Keratinocyte (primary cell): ENCODE measurements around the gene COQ10B. TPM values are rescaled to one million over a fixed set of nuclear protein-coding genes. Genes with fewer than 3 reads are reported as not detected.

Experiments used
- DNase-seq: peaks from one replicate; pipeline ENCODE4 v3.0.0-alpha.2; 2011; ENCODE audit warnings: low read depth, missing footprints, low spot score
- FAIRE-seq: peaks from 2 replicates; lab custom pipeline; 2011; peaks lifted over from hg19 to GRCh38; lab: Jason Lieb, UNC
- H2AFZ ChIP-seq: 2 replicates; pipeline ENCODE4 v1.6.0; 2012; ENCODE audit warnings: low read length, control low read depth, inconsistent platforms; ENCODE audit not compliant: control insufficient read depth
- H3K27ac ChIP-seq: 2 replicates; pipeline ENCODE4 v1.5.1; 2011; ENCODE audit warnings: low read length; ENCODE audit not compliant: control insufficient read depth, insufficient read depth
- H3K27me3 ChIP-seq: 3 replicates; pipeline ENCODE4 v1.6.0; 2011; ENCODE audit warnings: low read length; ENCODE audit not compliant: control insufficient read depth, insufficient read depth; ENCODE audit errors: extremely low read depth
- H3K36me3 ChIP-seq, 2 experiments: 2 replicates in 1 of 2; 3 replicates in 1 of 2; pipeline ENCODE4 v1.5.1; 2011; ENCODE audit warnings: low read length in 2 of 2, mild to moderate bottlenecking in 1 of 2; ENCODE audit not compliant: control insufficient read depth in 2 of 2, insufficient read depth in 2 of 2; ENCODE audit errors: extremely low read depth in 1 of 2
- H3K4me1 ChIP-seq: 3 replicates; pipeline ENCODE4 v1.5.1; 2011; ENCODE audit warnings: low read length; ENCODE audit not compliant: control insufficient read depth, insufficient read depth; ENCODE audit errors: extremely low read depth
- H3K4me2 ChIP-seq: 3 replicates; pipeline ENCODE4 v1.6.0; 2011; ENCODE audit warnings: low read depth, low read length; ENCODE audit not compliant: control insufficient read depth, insufficient read depth; ENCODE audit errors: extremely low read depth
- H3K4me3 ChIP-seq, 3 experiments: fragments of 200-600 bp in 1 of 3; sonication (generic) in 1 of 3; 2 replicates in 2 of 3; 3 replicates in 1 of 3; pipeline ENCODE4 v1.5.1; 2011 to 2016; ENCODE audit warnings: low read length in 3 of 3, mild to moderate bottlenecking in 3 of 3, control low read depth in 2 of 3, inconsistent platforms in 1 of 3, low read depth in 1 of 3, mixed read lengths in 1 of 3, mixed run types in 1 of 3, moderate library complexity in 1 of 3; ENCODE audit not compliant: control insufficient read depth in 2 of 3, insufficient read depth in 2 of 3; ENCODE audit errors: extremely low read depth in 1 of 3
- H3K79me2 ChIP-seq: 2 replicates; pipeline ENCODE4 v1.6.0; 2012; ENCODE audit warnings: low read length; ENCODE audit not compliant: control insufficient read depth, insufficient read depth
- H3K9ac ChIP-seq: 3 replicates; pipeline ENCODE4 v1.6.0; 2011; ENCODE audit warnings: low read length; ENCODE audit not compliant: control insufficient read depth, insufficient read depth; ENCODE audit errors: extremely low read depth
- H3K9me1 ChIP-seq: 3 replicates; pipeline ENCODE4 v1.6.0; 2011; ENCODE audit warnings: low read length; ENCODE audit not compliant: control insufficient read depth, insufficient read depth; ENCODE audit errors: extremely low read depth
- H3K9me3 ChIP-seq: 2 replicates; pipeline ENCODE4 v1.5.1; 2012; ENCODE audit warnings: low read depth, low read length; ENCODE audit not compliant: control insufficient read depth
- H4K20me1 ChIP-seq: 3 replicates; pipeline ENCODE4 v1.6.0; 2011; ENCODE audit warnings: low read length; ENCODE audit not compliant: control insufficient read depth, insufficient read depth; ENCODE audit errors: extremely low read depth
- EZH2 ChIP-seq: IDR thresholded peaks from one replicate; pipeline ENCODE4 v1.6.1; 2012; ENCODE audit warnings: inconsistent platforms, mild to moderate bottlenecking, low read length, moderate library complexity
- dilution Hi-C: fragments of 300-500 bp; cut with MboI; formaldehyde crosslinking; loops from one replicate; pipeline ENCODE4 v1.7.0; 2020; ENCODE audit warnings: low sequenced_read_pairs; ENCODE audit not compliant: extremely low pct_ligation_motif_present
- polyA plus RNA-seq, 5 experiments: library from polyadenylated mRNA; depleted of rRNA in 3 of 5; stranded (reverse) in 3 of 5; stranded (forward) in 1 of 5; unstranded in 1 of 5; fragments of >200 nt; gene quantifications; 1 replicate in 1 of 5; 2 replicates in 3 of 5; 3 replicates in 1 of 5; pipeline versions ENCODE4 v1.2.1 to v1.2.3, GENCODE V29; 2011 to 2012; ENCODE audit warnings: missing spikeins in 2 of 5, low read depth in 1 of 5, low replicate concordance in 1 of 5
- TF ChIP-seq, protein P1 (sequence below), 3 experiments: IDR thresholded peaks in 1 of 3; conservative IDR thresholded peaks in 1 of 3; optimal IDR thresholded peaks in 1 of 3; 2 replicates in 2 of 3; 3 replicates in 1 of 3; pipeline versions ENCODE3 to v1.5.1; 2011; ENCODE audit warnings: low read length in 3 of 3, mild to moderate bottlenecking in 3 of 3, moderate library complexity in 2 of 3, control low read depth in 1 of 3, inconsistent platforms in 1 of 3; ENCODE audit not compliant: insufficient read depth in 2 of 3; ENCODE audit errors: extremely low read depth in 1 of 3

The COQ10B gene
- polyA plus RNA-seq, 1 donor (not counting 4 experiments of a cell fraction or from before 2014, with no cell fraction given): 8.8 TPM

DNA sequence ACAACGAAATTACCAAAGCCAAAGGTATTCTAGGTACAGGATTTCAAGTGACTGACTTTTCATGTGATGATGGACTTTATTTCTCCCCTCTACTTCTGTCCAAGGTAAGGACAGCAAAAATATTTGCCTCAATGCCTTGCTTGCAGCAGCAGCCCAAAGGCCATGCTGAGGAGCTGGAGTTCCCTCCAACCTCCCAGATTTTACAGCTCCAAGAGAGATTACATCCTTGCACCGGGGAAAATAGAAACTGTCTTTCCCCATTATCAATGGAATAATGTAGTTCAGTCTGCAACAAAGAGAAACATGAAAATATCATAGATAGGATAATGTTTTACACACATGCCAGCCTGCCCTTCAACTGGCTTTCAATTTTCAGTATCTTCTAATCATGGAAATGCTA, 32.8 kb downstream of the COQ10B start:
- H3K4me2 ChIP-seq: no peak overlapping the region
- TF ChIP-seq, protein P1, sequence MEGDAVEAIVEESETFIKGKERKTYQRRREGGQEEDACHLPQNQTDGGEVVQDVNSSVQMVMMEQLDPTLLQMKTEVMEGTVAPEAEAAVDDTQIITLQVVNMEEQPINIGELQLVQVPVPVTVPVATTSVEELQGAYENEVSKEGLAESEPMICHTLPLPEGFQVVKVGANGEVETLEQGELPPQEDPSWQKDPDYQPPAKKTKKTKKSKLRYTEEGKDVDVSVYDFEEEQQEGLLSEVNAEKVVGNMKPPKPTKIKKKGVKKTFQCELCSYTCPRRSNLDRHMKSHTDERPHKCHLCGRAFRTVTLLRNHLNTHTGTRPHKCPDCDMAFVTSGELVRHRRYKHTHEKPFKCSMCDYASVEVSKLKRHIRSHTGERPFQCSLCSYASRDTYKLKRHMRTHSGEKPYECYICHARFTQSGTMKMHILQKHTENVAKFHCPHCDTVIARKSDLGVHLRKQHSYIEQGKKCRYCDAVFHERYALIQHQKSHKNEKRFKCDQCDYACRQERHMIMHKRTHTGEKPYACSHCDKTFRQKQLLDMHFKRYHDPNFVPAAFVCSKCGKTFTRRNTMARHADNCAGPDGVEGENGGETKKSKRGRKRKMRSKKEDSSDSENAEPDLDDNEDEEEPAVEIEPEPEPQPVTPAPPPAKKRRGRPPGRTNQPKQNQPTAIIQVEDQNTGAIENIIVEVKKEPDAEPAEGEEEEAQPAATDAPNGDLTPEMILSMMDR (optimal IDR thresholded peaks at IDR 0.05 in 1 of 3, IDR thresholded peaks at IDR 0.05 in 1 of 3, conservative IDR thresholded peaks at IDR 0.05 in 1 of 3; ENCODE audit: extremely low read depth in 1 of 3, insufficient read depth in 2 of 3, low read length in 3 of 3): no peak
- TF ChIP-seq EZH2: no peak
- H4K20me1 ChIP-seq: no peaks in the 10 kb centered on the region
- no peak overlapping the region for H3K4me3 ChIP-seq
- dilution Hi-C loops: no loop called here
- no peak overlapping the region for H2AFZ ChIP-seq
- H3K9me3 ChIP-seq: no peaks in the 10 kb centered on the region
- H3K4me1 ChIP-seq: no peaks in the 10 kb centered on the region
- no peaks in the 10 kb centered on the region for H3K9me1 ChIP-seq
- H3K79me2 ChIP-seq: no peaks in the 10 kb centered on the region
- H3K27me3 ChIP-seq: no peaks in the 10 kb centered on the region
- no peak for FAIRE-seq
- peaks cover 13 to 32% of the 10 kb centered on the region in 2 experiments for H3K36me3 ChIP-seq
- H3K9ac ChIP-seq: no peak overlapping the region
- no peak for DNase-seq
- no peak overlapping the region for H3K27ac ChIP-seq

DNA sequence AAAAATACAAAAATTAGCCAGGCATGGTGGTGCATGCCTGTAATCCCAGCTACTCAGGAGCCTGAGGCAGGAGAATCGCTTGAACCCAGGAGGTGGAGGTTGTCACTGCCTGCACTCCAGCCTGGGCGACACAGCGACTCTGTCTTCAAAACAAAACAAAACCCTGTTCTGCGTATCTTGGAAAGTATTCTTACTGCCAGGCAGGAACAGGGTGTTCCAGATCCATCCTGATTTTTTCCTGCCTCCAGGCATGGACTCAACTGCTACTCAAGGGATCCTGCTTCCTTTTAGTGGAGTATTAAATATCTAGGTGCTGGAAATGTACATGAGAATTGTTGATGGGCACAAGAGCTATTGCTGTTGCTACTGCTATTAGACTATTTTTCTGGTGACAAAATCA, 34.0 kb downstream of the COQ10B start:
- H3K9me3 ChIP-seq: no peaks in the 10 kb centered on the region
- H4K20me1 ChIP-seq: no peaks in the 10 kb centered on the region
- no peak for FAIRE-seq
- peaks cover 16 to 35% of the 10 kb centered on the region in 2 experiments for H3K36me3 ChIP-seq
- no peak for TF ChIP-seq EZH2
- TF ChIP-seq, protein P1 (optimal IDR thresholded peaks at IDR 0.05 in 1 of 3, IDR thresholded peaks at IDR 0.05 in 1 of 3, conservative IDR thresholded peaks at IDR 0.05 in 1 of 3; ENCODE audit: extremely low read depth in 1 of 3, insufficient read depth in 2 of 3, low read length in 3 of 3): no peak
- no peak overlapping the region for H3K9ac ChIP-seq
- no peaks in the 10 kb centered on the region for H3K4me1 ChIP-seq
- H3K4me2 ChIP-seq: no peak overlapping the region
- DNase-seq: no peak
- H3K27ac ChIP-seq: no peak overlapping the region
- no peaks in the 10 kb centered on the region for H3K27me3 ChIP-seq
- H3K79me2 ChIP-seq: no peaks in the 10 kb centered on the region
- dilution Hi-C loops: no loop called here
- no peak overlapping the region for H2AFZ ChIP-seq
- no peaks in the 10 kb centered on the region for H3K9me1 ChIP-seq
- H3K4me3 ChIP-seq: no peak overlapping the region
